ENCODE measurements around the gene RAB17.
"Not testable (repeated sequence)": the region's sequence is repeated elsewhere in the genome, so short reads cannot be mapped to it uniquely, and the experiment has no call there.

Gene RAB17

DNA sequence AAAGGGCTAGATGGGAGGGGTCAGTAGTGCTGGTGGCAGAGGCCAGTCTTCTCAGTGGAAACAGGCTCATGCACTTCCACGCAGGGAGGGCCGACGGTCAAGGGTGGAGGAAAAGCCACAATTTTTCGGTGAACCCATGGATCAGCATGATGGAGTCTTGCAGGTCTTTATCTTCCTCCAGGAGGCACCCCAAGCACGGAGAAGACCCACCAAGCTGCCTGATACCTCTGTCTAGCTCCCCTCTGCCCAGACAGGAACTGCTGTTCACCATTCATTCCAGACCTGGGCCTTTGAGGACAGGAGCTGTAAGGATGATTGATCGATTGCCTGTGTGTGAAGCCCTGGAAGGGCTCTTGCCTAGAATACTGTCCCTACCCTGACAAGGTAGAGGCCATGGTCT lies 34.0 kb upstream of the RAB17 start:
- no peak for DNase-seq (ENCODE audit: low read depth)

DNA sequence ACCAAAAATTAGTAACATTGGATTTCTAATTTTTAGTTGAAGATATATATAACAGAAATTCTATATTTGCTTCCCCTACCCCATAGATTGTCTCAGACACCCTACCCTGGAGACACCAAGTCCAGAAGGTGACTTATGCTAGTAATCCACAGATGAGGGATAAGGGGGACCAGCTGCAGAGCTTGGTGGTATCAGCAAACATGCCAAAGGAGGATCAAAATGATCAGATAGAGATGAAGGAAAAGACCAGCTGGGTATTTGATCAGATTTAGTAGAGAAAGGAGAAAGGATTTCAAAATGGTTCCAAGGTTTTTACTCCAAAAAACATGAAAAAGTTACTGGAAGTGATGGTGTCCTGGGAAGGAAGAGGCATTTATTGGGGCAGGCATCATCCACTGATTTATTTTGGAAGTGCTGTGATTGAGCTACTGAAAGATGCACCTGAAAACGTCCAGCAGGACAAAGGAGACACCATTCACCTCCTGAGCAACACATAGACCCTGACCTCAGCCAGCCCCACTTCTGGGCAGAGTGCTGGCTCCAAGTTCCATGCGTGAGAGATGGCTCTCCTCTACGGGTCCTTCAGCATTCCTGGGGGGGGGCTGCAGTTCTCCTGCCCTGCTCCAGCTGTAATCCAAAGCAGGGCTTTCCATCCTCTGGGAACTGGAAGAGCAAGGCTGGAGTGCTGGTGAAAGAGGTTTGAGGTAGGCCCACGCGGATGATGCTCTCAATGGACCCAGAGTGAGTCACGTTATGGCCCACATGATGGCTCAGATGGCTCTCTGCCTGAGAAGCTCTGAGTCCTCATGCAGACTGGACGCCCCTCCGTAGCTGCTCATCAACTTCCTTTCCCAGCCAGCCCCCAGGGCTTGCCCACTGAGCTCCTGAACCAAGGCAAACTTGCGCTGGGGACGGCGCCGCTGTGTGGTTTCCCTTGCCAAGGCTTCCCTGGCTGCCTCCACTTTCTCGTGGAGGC lies 33.2 kb upstream of the RAB17 start:
- DNase-seq (ENCODE audit: low read depth): no peak

DNA sequence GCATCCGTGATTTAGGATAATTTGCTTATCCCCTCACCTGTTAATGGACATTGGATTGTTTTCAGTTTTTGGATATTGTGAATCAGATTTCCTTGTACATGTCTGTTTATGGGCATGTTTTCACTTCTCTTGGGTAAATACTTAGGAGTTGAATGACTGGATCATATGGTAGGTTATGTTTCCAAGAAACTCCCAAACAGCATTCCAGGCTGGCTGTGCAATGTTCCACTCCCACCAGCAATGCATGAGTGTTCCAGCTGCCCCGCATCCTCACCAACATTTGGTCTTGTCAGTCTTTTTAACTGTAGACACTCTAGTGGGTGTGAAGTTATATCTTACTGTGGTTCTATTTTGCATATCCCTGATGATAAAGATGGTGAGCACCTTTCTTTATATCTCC lies 27.9 kb upstream of the RAB17 start:
- no peak for DNase-seq (ENCODE audit: low read depth)

DNA sequence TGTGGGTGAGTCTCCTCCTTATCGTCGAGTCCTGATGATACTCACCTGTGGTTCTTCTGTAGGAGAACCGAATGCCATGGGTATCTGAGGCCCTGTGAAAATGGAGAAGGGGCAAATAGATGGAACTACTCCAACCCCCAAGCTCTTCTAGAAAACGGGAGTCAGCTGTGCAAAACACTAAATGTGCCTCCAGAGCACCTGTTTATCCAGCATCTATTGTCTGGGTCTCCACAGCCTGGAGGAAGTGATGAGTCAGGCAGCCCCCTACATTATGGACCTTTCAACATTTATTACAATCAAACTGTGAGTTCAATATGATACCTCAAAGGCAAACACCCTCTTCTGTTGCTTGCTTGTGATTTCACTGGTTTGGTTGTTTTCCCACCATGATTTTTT lies 27.1 kb upstream of the RAB17 start:
- DNase-seq (ENCODE audit: low read depth): no peak

DNA sequence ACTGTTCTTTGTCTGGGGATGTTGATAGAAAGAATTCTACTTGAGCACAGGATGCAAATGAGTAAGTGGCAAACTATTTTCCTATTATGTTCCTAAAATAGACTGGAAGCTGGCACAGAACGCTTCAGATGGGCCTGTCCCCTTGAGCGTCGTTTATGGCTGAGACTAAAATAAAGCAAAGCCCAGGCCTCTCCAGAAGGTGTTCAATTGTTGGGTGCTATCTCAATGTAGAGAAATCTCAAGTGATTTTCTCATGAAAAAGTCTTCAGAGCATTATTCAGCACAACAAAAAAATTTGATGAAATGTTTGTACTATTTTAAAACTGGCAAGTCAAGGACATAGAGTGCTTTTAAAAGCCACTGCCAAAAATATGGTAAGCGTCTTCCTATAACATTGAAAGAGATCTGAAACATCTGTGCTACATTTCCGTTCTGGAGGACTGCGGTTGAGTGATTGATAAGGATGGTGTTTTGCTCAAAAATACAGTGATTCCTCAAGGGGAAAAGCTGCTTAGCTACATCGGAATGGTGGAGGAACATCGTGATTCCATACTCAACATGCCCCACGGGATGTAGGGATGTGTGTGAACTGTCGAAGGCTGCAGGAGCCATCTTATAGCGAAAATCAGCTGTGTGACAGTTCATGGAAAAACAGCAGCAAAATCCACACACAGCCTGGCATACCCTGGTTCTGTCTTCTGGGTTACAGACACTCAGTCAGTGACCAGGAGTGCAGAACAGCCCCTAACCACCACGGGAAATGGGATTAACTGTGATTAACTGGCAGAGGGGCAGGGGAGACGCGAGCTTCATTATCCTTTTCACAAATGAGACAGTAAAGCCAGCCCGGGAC lies 26.4 kb upstream of the RAB17 start:
- no peak for DNase-seq (ENCODE audit: low read depth)

DNA sequence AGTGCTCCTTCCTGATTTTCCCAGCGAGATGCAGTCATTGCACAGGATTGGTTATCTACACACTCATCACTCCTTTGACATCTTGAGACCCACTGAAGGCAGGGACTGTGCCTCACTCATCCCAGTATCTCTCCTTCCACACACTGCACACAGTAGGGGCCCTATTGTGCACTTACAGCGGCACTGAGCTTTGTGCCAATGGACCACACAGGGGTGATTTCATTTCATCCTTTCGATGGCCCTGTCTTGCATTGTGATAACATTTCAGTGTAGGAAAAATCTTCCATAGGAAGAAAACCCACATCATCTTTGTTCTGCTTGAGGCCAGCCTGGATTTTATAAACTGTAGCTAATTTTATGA lies 25.8 kb upstream of the RAB17 start:
- DNase-seq (ENCODE audit: low read depth): no peak

DNA sequence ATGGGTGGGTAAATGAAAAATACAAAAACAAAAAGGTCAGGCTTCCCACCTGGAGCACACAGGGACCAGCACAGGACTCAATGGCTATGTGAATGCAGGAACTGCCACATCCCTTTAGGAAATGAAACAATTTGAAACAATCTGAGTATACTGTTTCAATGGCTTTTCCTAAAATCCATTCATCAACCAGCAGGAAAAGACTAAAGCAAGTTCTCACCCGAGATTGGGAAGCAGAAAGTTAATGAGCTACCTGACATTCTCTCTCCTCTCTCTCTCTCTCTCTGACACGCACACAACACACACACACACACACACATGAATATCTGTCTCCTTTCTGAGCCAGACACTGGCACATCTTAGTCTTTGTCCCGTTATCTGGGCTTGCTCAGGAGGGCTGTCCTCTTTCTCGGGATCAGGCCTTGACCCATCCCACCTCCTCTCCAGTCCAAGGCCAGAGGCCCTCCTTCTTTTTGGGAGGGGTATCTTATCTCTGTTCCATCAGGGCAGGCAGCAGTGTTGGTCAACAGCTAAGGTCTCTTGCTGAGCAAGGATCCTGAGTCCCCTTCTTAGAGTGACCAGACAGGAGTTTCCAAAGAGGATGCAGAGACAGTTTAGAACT lies 25.2 kb upstream of the RAB17 start:
- DNase-seq (ENCODE audit: low read depth): no peak

DNA sequence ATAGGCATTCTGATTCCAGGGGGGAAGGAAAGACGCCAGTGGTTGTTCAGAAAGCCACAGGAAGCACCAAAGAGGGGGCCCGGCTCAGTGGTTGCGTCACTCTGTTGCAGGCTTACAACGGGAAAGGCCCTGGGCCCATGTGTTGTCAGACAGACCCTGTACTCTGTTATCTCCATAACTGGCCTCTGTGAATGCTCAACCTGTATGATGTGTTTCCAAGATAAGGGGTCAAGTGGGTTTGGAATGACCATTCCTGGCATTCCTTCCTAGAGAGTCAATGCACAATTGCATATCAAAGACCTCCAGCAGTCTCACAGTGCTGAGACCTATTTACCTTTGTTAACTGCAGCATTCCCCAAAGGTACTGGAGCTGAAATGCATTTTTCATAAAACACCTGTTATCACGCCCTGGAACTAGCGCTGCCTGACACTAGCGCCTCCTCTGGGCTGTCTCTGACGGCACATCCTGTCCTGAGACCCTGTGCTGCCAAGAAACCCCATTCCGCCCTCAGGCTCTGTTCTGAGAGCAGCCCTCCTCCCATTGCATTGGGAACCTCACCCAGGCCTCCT lies 23.7 kb upstream of the RAB17 start:
- DNase-seq (ENCODE audit: low read depth): no peak

DNA sequence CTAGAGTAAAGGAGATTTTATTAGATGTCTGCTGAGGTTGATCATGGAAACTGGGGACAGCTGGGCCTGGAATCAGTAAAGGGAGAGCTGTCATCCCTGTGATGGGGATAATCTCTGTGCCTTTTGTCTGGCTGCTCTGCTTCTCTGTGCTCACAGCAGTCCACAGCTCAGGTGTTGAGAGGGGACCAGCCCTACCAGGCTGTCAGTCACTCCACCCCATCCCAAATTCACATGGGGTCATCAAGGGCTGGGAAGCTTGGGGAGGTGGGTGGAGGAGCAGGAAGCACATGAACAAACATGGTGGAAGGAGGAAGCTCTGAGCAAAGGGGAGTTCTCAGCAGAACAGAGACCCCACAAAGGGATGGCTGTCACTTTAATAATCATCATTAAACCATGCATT lies 23.1 kb upstream of the RAB17 start:
- no peak for DNase-seq (ENCODE audit: low read depth)

DNA sequence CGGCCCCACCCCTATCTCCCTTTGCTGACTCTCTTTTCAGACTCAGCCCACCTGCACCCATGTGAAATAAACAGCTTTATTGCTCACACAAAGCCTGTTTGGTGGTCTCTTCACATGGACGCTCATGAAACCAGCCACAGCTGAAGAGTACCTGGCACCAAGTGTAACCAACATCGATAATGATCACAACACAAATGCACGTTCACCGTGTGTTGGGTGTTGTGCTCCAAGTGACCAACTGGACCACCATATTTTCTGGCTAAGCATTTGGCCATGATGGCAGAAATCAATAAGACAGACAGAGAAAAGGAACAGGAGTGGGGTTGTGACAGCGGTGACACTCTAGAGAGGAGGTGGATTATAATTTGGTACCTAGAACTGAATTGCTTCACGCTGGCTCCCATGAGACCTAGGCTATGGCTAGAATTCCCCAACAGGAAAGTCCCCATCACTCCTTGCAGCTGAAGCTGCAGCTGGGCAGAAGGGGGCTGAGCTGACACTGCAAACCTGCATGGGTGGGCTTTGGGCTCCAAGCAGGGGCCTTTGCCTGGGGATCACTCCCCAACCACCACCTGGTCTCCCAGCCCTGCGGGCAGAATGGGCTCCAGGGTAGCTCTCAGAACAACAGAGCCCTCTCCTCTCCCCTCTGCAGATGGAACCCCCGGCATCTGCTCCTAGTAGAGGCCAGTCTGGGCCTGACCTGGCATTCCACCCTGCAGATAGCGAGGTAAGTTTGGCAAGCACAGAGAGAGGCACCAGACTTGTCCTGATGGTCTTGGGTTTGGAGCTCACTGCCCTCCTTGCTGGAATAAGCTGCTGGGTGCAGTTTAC lies 22.2 kb upstream of the RAB17 start:
- DNase-seq (ENCODE audit: low read depth): no peak

DNA sequence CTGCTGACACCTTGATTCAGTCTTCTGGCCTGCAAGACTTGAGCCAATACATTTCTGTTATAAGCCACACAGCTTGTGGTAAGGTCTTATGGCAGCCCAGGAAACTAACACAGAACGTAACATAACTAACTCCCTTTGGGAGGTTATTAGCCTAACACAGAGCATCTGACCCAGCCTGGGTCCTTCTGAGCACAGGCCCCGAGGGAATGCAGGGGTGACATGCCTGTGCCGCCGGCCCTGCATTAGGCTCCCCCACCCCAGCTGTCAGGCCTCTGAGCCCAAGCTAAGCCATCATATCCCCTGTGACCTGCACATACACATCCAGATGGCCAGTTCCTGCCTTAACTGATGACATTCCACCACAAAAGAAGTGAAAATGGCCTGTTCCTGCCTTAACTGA lies 16.0 kb upstream of the RAB17 start:
- not testable (repeated sequence) for DNase-seq (ENCODE audit: low read depth)

DNA sequence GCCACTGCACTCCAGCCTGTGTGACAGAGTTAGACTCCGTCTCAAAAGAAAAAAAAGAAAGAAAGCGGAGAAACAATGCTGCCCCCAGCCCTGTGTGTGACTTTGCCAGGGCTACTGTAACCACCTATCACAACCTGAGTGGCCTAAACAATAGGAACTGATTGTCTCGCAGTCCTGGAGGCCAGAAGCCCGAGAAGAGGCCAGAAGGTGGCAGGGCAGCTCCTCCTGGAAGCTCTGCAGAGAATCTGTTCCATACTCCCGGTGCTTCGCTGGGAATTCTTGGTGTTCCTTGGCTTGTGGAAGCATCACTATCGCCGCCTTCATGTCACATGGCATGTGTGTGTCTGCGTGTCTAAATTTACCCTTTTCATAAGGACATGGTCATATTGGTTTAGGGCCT lies 14.4 kb upstream of the RAB17 start:
- DNase-seq (ENCODE audit: low read depth): no peak

DNA sequence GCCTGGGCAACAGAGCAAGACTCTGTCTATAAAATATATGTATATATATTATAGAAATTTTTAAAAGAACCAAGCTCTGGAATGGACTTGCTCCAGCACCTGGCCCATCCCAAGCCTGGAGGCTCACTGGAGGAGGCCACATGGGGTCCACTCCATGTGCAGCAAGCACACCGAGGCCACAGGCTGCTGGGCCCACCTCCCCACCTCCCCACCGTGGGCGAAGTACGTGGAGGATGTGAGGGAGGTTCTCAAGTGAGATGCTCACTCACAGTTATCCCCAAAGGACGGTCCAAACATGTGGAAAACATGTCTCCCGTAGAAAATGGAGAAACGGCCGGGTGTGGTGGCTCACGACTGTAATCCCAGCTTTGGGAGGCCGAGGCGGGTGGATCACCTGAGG lies 13.9 kb upstream of the RAB17 start:
- no peak for DNase-seq (ENCODE audit: low read depth)

DNA sequence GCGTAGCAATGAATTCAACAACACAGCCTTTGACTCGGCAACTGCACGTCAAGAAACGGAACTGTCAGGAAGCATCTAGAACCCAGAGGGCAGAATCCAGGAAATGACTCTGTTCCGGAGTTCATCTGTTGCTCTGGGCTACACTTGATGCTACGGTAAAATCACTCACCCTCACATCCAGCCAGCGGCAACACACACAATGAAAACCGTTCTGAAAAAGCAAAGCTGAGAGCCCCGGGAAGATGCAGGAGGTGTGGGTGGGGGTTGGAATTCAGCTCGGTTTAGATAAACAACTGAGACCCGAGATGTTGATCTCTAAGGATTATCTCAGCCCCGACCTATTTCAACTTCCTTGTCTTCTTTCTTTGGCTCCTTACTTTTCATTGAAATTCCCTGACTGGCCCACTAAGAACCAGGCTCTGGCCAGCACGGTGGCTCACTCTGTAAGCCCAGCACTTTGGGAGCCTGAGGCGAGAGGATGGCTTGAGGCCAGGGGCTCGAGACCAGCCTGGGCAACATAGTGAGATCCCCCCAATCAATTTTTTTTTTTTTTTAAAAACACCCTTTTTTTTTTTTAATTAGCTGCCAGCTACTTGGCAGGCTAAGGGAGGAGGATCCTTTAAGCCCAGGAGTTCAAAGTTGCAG lies 13.3 kb upstream of the RAB17 start:
- DNase-seq (ENCODE audit: low read depth): peak; percentile 42

DNA sequence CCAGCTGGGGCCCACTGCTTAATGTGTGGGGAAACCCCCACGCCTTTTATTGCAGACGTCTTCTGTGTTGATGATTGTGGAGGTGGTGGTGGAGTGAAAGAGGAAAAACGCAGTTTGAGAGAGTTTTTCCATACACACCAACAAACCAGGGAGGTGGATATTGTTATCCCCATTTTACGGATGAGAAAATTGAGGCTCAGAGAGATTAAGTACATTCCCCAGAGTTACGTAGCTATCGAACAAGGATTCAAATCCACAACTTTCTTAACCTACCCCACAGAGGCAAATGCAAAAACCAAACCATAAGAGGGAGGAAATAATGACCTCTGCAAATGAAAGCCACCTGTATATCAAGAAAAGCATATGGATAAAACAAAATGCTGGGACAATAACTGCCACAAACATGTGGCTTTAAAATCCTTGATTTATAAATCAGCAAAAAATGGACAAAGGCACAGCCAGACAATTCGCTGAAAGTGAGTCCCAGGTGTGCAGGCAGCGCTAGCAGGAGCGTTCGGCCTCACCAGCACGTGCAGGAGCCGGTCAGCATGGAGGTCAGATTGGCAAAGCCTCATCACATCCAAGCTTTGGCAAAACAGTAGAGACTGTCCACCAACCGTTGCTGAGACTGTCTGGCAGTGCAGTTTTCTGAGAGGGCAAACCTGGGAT lies 12.6 kb upstream of the RAB17 start:
- DNase-seq (ENCODE audit: low read depth): no peak

DNA sequence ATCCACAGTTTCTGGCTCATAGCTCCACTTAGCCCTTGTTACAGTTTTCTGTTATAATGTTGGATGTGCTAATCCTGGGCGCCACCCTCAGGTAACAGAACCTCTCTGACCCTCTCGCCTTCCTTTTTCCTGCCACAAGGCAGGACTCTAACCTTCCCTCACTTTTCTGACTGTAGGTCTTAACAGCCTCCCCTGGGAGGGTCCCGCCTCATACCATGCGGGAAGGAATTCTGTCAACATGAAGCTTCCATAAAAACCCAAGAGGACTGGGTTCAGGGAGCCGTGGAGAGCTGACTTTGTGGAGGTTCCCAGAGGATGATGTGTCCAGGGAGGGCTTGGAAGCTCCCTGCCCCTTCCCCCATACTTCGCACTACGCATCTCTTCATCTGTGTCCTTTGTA lies 11.9 kb upstream of the RAB17 start:
- DNase-seq (ENCODE audit: low read depth): no peak

DNA sequence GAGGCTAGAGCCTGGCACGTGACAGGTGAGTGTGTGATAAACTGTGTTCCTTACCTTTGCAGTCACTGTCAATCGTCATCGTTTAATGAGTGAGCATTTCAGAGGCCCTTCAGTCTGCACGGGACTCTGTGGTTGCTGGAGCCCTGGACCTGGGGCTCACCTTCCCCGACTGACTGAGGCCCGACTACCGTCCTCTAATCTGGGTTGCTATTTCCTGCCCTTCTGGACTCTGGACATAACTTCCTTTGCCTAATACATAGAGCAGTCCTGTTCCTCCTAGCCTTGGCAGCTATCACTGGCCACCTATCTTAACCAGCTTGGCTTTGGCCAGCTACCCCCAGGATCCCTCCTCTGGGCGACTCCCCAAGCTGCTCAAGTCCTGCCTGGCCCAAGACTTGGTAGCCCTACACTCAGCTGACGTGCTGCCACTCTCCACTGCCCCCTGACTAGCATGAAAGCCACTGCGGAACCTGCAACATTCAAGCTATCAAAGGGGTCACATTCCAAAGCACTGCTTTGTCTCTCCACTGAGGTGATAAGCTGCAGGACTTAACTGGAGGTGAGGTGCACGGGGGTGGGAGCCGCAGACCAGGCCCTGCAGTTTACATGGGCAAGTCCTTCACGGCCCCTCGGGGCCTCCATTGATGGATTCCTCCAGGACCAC lies 11.1 kb upstream of the RAB17 start:
- DNase-seq (ENCODE audit: low read depth): no peak

DNA sequence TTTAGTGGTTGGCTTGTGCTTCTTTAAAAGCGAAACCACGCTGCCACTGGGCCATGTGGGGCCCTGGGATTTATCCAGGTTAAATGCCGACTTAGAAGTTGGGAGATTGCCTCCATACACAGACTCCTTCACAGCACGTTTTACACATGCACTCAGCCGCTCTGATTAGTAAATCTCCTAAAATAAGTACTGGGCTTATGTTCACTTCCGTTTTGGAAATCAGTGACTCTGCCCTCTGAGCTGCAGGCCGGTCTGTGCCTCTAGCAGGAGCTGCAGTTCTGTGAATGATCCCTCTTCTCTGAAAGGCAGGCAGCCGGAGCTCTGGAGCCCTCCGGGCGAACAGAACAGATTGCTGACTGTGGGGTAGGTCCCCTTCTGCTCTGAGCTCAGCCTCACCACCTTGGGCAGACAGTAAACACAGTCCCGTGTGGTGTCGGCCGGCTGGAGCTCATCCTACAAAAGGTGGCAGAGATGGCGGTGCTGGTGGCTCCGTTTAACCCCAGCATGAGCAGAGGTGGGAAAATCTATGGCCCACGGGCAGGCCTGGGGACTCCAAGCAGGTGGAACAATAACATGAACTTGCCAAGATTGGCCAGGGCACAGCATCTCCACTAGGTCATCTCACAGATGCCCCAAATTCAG lies 9.8 kb upstream of the RAB17 start:
- no peak for DNase-seq (ENCODE audit: low read depth)

DNA sequence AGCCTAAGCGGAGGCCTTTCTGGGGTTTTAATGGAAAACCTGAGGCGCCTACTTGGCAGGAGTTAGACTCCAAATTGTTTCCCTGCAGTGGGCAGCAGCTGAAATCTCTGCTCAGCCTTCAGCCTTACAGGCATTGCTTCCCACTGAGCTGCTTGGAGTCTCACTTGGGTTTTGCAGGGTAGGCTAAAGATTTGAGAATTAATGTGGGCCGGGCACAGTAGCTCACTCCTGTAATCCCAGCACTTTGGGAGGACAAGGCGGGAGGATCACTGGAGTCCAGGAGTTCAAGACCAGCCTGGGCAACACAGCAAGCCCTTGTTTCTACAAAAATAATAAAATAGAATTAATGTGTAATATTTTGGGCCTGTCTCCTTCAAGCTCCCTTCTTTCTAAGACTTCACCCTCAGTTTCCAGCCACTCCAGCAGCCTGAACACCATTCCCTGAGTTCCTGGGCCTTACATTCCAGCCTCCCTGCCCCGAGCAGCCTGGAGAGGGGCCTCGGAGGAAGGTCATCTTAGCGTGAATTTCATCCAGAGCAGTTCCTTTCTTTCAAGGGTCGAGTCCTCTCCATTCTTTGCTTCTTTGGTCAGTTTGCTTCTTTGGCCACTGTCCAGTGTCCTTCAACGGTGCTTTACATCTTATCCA lies 9.1 kb upstream of the RAB17 start:
- DNase-seq (ENCODE audit: low read depth): no peak
